Transverse colon (tissue), 4 donors: Measurements from ENCODE around the gene PPP1R12B. TPM values are rescaled to one million over a fixed set of nuclear protein-coding genes. Genes with fewer than 3 reads are reported as not detected.
A peak's percentile ranks its signal among the peaks of the same experiment; 100 is the strongest.
"Not testable (repeated sequence)": the region's sequence is repeated elsewhere in the genome, so short reads cannot be mapped to it uniquely, and the experiment has no call there.

Experiments
- DNase-seq: peaks from one replicate; pipeline ENCODE4 v3.0.0-alpha.2; 2019
- H3K27ac ChIP-seq, 4 donors: fragments of 200-600 bp; sonication (generic); 2 replicates each; pipeline ENCODE4 v1.5.1; 2016 to 2018; ENCODE audit warnings: inconsistent platforms in 4 of 4
- H3K27me3 ChIP-seq: fragments of 200-600 bp; sonication (generic); 2 replicates; pipeline ENCODE4 v1.5.1; 2017; ENCODE audit warnings: inconsistent platforms
- H3K36me3 ChIP-seq, 4 donors: fragments of 200-600 bp; sonication (generic); 2 replicates each; pipeline ENCODE4 v1.5.1; 2017 to 2019; ENCODE audit warnings: inconsistent platforms in 4 of 4
- H3K4me1 ChIP-seq, 4 donors: fragments of 200-600 bp; sonication (generic); 2 replicates each; pipeline ENCODE4 v1.5.1; 2017 to 2020; ENCODE audit warnings: inconsistent platforms in 4 of 4
- H3K4me3 ChIP-seq, 4 donors: fragments of 200-600 bp; sonication (generic); 1 replicate in 1 of 4; 2 replicates in 3 of 4; pipeline versions ENCODE4 v1.5.1 to v1.6.1; 2017 to 2019; ENCODE audit warnings: inconsistent platforms in 4 of 4
- H3K9me3 ChIP-seq, 2 donors: fragments of 200-600 bp; sonication (generic); 2 replicates each; pipeline ENCODE4 v1.5.1; 2017 to 2019; ENCODE audit warnings: inconsistent platforms in 2 of 2
- EP300 ChIP-seq: sonication (generic); formaldehyde crosslinking; IDR thresholded peaks from one replicate; pipeline ENCODE4 v1.6.1; 2017; ENCODE audit warnings: antibody characterized with exemption, low read depth
- POLR2A ChIP-seq: fragments of 450-650 bp; IDR thresholded peaks from one replicate; pipeline ENCODE4 v1.6.1; 2016; ENCODE audit warnings: antibody characterized with exemption, mild to moderate bottlenecking, moderate library complexity
- POLR2AphosphoS5 ChIP-seq, 3 donors: sonication (generic); formaldehyde crosslinking; IDR thresholded peaks; one replicate each; pipeline ENCODE4 v1.6.1; 2016; ENCODE audit warnings: antibody characterized with exemption in 3 of 3
- WGBS, 2 donors: methylation state at CpG; one replicate each; pipeline ENCODE4 v1.1.5; 2018; ENCODE audit warnings: low coverage in 1 of 2; 5-methylcytosine and 5-hydroxymethylcytosine counted together
- in situ Hi-C, 4 donors: fragments of 200-750 bp; cut with MboI; loops; one replicate each; pipeline versions ENCODE4 v1.15.0 to v1.15.1; 2017; ENCODE audit warnings: low sequenced_read_pairs in 3 of 4, low pct_ligation_motif_present in 1 of 4, low pct_unique_long_range_greater_than_20kb in 1 of 4
- intact Hi-C: fragments of 100-400 bp; cut with DNase I; formaldehyde crosslinking; loops from one replicate; pipeline ENCODE4 v1.15.1; 2023; ENCODE audit warnings: low total_unique reads
- total RNA-seq, 4 donors: library from RNA; depleted of rRNA; stranded (reverse); fragments of >200 nt; gene quantifications; one replicate each; pipeline ENCODE4 v1.1.0, GENCODE V29; 2016
- TF ChIP-seq, protein P1 (sequence below), 5 experiments: fragments of 200-600 bp in 3 of 5; fragments of 450-650 bp in 2 of 5; sonication (generic) in 3 of 5; IDR thresholded peaks; 1 replicate in 2 of 5; 2 replicates in 3 of 5; pipeline ENCODE4 v1.5.1; 2016 to 2017; ENCODE audit warnings: antibody characterized with exemption in 5 of 5, inconsistent platforms in 3 of 5, mild to moderate bottlenecking in 2 of 5, moderate library complexity in 1 of 5

Gene PPP1R12B
- total RNA-seq, 4 donors from 2014 or later: 92.7 to 254 (median 137) TPM

DNA sequence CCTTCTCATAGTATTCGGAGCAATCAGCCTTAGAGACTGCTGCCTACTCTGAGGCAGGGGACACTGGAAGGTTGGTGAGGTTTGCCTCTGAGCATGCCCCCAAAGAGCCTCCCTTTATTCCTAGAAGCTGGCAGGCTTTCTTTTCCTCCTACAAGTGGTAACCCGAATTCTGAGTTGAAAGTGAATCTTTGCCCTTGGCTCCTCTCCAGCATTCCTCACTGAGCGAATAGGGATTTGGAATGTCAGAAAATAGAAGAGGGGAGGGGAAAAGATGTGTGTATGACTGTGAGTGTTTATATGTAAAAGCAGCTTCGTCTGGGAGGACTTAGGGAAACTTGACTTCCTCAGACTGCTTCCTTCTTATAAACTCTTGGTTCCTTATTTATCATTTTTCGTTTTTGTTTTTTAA lies 190.7 kb downstream of the PPP1R12B start:
- TF ChIP-seq POLR2A (peak; percentile 67), POLR2AphosphoS5 (IDR thresholded peaks at IDR 0.05) (peak; percentile 63 to 89 (median 74))
- WGBS, 2 donors: 31 to 41% methylated on average over 2 to 5 of the region's 5 CpGs
- Histone ChIP-seq H3K27ac (peak overlapping the region; percentile 81 to 88 (median 86)), H3K4me1 (peaks cover 0 to 21% (median 9%) of the 10 kb centered on the region in 4 donors), H3K4me3 (peak overlapping the region; percentile 12 to 51 (median 30))
- H3K36me3 ChIP-seq, in situ Hi-C loops, intact Hi-C loops, H3K9me3 ChIP-seq, H3K27me3 ChIP-seq: not testable (repeated sequence)
- DNase-seq: peak; percentile 20

DNA sequence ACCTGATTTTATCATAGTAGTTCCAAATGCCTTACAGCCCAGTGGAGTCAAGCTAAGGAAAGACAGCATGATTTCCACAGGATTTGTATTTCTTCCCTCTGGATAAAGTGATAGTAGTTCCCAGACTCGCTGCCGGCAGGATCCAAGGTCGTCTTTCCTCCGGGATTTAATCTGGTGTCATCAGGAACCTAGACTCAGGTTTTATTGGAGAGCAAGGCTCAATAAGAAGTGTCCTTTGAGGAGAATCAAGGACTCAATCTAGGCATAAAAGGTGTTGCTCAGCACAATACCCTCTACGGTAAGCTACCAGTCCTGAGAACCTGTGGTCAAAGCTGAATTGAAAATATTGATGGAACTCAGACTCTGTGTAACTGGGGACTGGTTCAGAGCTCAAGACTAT lies 191.1 kb downstream of the PPP1R12B start:
- DNase-seq, in situ Hi-C loops, intact Hi-C loops, H3K27me3 ChIP-seq, H3K36me3 ChIP-seq, H3K9me3 ChIP-seq: not testable (repeated sequence)
- H3K4me1 ChIP-seq: peaks cover 0 to 21% (median 9%) of the 10 kb centered on the region in 4 donors
- WGBS, 2 donors: 48 to 51% methylated on average over 2 to 5 of the region's 5 CpGs
- H3K27ac ChIP-seq: peak overlapping the region; percentile 81 to 88 (median 86)
- peak overlapping the region; percentile 12 to 51 (median 30) for H3K4me3 ChIP-seq

DNA sequence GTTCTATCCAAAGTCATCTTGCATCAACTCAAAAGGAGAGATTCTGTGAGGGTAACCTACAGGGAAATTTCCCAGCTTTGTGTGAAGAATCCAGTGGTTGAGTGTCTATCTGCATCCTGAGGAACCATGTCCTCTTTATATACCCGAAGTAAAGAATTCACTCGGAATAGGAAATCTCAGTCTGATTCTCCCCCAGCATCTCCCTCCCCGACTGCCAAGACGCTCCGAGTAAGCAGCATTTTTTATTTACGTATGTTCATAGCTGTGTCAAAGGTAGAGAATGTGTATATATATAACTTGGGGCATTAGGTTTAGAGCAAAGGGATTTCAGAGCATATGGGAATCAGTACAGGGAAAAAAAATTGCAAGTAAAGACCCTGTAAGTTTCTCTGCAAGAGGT lies 191.5 kb downstream of the PPP1R12B start:
- H3K27me3 ChIP-seq: no peaks in the 10 kb centered on the region
- no peaks in the 10 kb centered on the region for H3K9me3 ChIP-seq
- WGBS, 2 donors: 61 to 63% methylated on average over 6 of the region's 6 CpGs
- peak overlapping the region; percentile 12 to 51 (median 30) for H3K4me3 ChIP-seq
- in situ Hi-C loops: no loop called here
- TF ChIP-seq, protein P1, sequence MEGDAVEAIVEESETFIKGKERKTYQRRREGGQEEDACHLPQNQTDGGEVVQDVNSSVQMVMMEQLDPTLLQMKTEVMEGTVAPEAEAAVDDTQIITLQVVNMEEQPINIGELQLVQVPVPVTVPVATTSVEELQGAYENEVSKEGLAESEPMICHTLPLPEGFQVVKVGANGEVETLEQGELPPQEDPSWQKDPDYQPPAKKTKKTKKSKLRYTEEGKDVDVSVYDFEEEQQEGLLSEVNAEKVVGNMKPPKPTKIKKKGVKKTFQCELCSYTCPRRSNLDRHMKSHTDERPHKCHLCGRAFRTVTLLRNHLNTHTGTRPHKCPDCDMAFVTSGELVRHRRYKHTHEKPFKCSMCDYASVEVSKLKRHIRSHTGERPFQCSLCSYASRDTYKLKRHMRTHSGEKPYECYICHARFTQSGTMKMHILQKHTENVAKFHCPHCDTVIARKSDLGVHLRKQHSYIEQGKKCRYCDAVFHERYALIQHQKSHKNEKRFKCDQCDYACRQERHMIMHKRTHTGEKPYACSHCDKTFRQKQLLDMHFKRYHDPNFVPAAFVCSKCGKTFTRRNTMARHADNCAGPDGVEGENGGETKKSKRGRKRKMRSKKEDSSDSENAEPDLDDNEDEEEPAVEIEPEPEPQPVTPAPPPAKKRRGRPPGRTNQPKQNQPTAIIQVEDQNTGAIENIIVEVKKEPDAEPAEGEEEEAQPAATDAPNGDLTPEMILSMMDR (IDR thresholded peaks at IDR 0.05): no peak
- TF ChIP-seq EP300 (no peak), POLR2A (no peak), POLR2AphosphoS5 (IDR thresholded peaks at IDR 0.05) (no peak)
- no peaks in the 10 kb centered on the region for H3K36me3 ChIP-seq
- intact Hi-C loops: no loop called here
- peak overlapping the region; percentile 81 to 88 (median 86) for H3K27ac ChIP-seq
- peaks cover 0 to 21% (median 9%) of the 10 kb centered on the region in 4 donors for H3K4me1 ChIP-seq
- DNase-seq: no peak

DNA sequence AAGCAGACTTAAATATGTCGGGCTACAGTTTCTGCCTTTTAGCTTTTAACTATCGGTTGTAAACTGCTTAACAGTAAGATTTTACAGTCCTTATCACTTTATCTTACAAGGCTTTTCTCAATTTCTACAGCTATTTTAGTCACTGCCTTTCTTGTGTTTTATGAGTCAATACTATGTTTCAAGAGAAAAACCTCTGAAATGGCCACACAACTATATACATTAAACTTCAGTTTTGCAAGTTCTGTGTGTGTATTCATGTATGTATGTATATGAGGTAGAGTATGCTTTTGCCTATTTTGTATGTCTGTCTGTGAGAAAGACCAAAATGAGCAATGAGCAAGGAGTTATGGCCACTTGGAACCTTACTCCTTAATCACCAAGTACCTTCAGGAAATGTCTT lies 191.9 kb downstream of the PPP1R12B start:
- Histone ChIP-seq H3K36me3 (no peaks in the 10 kb centered on the region), H3K9me3 (no peaks in the 10 kb centered on the region), H3K27ac (peak overlapping the region; percentile 81 to 88 (median 86)), H3K4me3 (peak overlapping the region; percentile 20 to 51 (median 30)), H3K27me3 (no peaks in the 10 kb centered on the region), H3K4me1 (peaks cover 0 to 21% (median 9%) of the 10 kb centered on the region in 4 donors)
- TF ChIP-seq EP300: no peak
- TF ChIP-seq POLR2AphosphoS5 (IDR thresholded peaks at IDR 0.05): no peak
- TF ChIP-seq POLR2A: no peak
- TF ChIP-seq, protein P1 (IDR thresholded peaks at IDR 0.05): no peak
- in situ Hi-C loops (no loop called here), intact Hi-C loops (no loop called here)
- 32 to 40% methylated on average over 2 of the region's 2 CpGs for WGBS, 2 donors
- no peak for DNase-seq

DNA sequence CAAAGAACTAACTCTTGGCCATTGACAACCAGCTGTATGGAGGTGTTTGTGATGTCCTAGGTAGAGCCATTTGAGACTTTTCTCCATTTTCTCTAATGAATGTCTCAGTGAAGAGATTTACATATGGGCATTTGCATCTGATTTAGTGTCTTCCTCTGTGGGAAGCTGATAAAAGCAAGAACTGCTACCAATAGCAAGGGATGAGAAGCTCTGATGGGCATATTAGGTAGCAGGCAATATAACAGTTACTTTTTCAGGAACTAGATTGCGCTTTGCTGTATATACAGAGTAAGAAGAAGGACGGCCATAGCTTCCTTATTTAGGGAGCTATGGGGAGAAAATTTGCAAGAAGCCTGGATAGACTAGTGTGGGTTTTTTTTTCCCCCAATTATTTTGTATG lies 192.4 kb downstream of the PPP1R12B start:
- WGBS, 2 donors: 55 to 80% methylated on average over 1 to 2 of the region's 2 CpGs
- H3K4me3 ChIP-seq: peak overlapping the region; percentile 20 to 51 (median 30)
- in situ Hi-C loops, H3K9me3 ChIP-seq, H3K36me3 ChIP-seq, intact Hi-C loops, H3K27me3 ChIP-seq, DNase-seq: not testable (repeated sequence)
- H3K27ac ChIP-seq: peak overlapping the region; percentile 81 to 88 (median 86)
- H3K4me1 ChIP-seq: peaks cover 0 to 25% (median 11%) of the 10 kb centered on the region in 4 donors
- TF ChIP-seq POLR2AphosphoS5 (IDR thresholded peaks at IDR 0.05): peak in 1 of 3 donors; percentile 23
- TF ChIP-seq POLR2A: peak; percentile 19

DNA sequence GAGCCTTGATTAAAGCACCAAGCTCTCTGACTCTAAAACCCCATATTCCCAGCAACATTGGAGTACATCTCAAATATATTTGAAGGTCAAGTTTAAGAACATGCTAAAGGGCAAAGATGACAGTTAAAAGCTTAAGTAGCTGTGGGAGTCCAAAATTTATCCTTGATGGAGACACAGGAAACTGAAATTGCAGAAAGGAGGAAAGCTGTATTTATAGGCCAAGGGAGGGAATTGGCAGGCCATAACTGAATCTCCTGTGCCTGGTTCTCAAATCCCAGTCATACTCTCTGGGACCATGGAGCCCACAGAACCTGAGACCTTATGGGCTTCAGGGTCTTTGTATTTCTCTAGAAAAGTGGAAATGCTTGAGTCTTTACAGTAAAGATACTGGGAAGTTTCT lies 193.9 kb downstream of the PPP1R12B start:
- DNase-seq, intact Hi-C loops, H3K9me3 ChIP-seq, in situ Hi-C loops, H3K36me3 ChIP-seq, H3K27me3 ChIP-seq: not testable (repeated sequence)
- peaks cover 2 to 40% (median 12%) of the 10 kb centered on the region in 4 donors for H3K4me1 ChIP-seq
- H3K27ac ChIP-seq: peak overlapping the region; percentile 81 to 88 (median 86)
- peak overlapping the region in 3 of 4 donors; percentile 27 to 51 (median 33) for H3K4me3 ChIP-seq
- TF ChIP-seq POLR2AphosphoS5 (IDR thresholded peaks at IDR 0.05): peak in 1 of 3 donors; percentile 45
- TF ChIP-seq POLR2A: peak; percentile 24
